HCT116 (cell line): Measurements from ENCODE around the gene TEK. TPM values are rescaled to one million over a fixed set of nuclear protein-coding genes. Genes with fewer than 3 reads are reported as not detected.

Experiments used
- ATAC-seq: fragments of 200-7000 bp; cut with Tn5 transposase; 2 replicates; pipeline ENCODE4 v1.9.1; 2020; ENCODE audit warnings: mild to moderate bottlenecking, moderate library complexity
- BruUV-seq: library from RNA; stranded (reverse); fragments of 400-500 nt; replicated peaks from 2 replicates; lab custom pipeline; 2021; lab: Mats Ljungman, UMichigan
- CTCF ChIA-PET: fragments of 300-600 bp; sonication (Branson Sonifier 250); formaldehyde crosslinking; loops from one replicate; lab custom pipeline; 2021; ENCODE audit warnings: antibody characterized with exemption; lab: Charles Lee
- POLR2A ChIA-PET: fragments of 300-600, 350-600 bp; sonication (Branson Sonifier 250); formaldehyde crosslinking; loops from one replicate; lab custom pipeline; 2021; ENCODE audit warnings: antibody characterized with exemption; lab: Charles Lee
- RAD21 ChIA-PET, 2 experiments: fragments of 300-600 bp; sonication (Branson Sonifier 250); formaldehyde crosslinking; loops; one replicate each; lab custom pipeline; 2023; ENCODE audit warnings: low total read pairs in 2 of 2; ENCODE audit not compliant: uncharacterized antibody in 2 of 2, unreplicated experiment in 2 of 2, low non-redundant PET in 1 of 2; lab: Charles Lee
- DNase-seq: peaks from one replicate; pipeline ENCODE4 v3.0.0-alpha.2; 2010; ENCODE audit warnings: low read depth, low spot score
- H2AFZ ChIP-seq: fragments of 200-600 bp; shearing (Covaris generic), sonication (generic); 2 replicates; pipeline ENCODE4 v1.6.1; 2017; ENCODE audit warnings: low read depth, mixed run types, mixed read lengths, antibody characterized with exemption, low read length; ENCODE audit not compliant: poor library complexity, severe bottlenecking
- H3K27ac ChIP-seq: 2 replicates; pipeline ENCODE4 v1.5.1; 2012; ENCODE audit warnings: low read depth, low read length
- H3K27me3 ChIP-seq: fragments of 200-600 bp; sonication (generic); 2 replicates; pipeline ENCODE4 v1.6.1; 2016; ENCODE audit warnings: mixed run types, low read length, mixed read lengths; ENCODE audit not compliant: insufficient read depth
- H3K36me3 ChIP-seq, 2 experiments: fragments of 200-500 bp in 1 of 2; fragments of 200-600 bp in 1 of 2; sonication (Bioruptor generic) in 1 of 2; sonication (generic) in 1 of 2; 2 replicates each; pipeline versions ENCODE4 v1.5.1 to v1.6.1; 2014 to 2016; ENCODE audit warnings: low read length in 2 of 2, inconsistent platforms in 1 of 2, mixed read lengths in 1 of 2, mixed run types in 1 of 2; ENCODE audit not compliant: insufficient read depth in 2 of 2, control insufficient read depth in 1 of 2
- H3K4me1 ChIP-seq, 2 experiments: fragments of 200-600 bp in 1 of 2; sonication (generic) in 1 of 2; 2 replicates each; pipeline versions ENCODE4 v1.5.1 to v1.6.1; 2012 to 2017; ENCODE audit warnings: low read length in 2 of 2, inconsistent platforms in 1 of 2, mild to moderate bottlenecking in 1 of 2, mixed read lengths in 1 of 2, mixed run types in 1 of 2, moderate library complexity in 1 of 2; ENCODE audit not compliant: insufficient read depth in 2 of 2, control insufficient read depth in 1 of 2
- H3K4me2 ChIP-seq: fragments of 200-600 bp; sonication (generic); 2 replicates; pipeline ENCODE4 v1.6.1; 2017; ENCODE audit warnings: mixed run types, low read length, mixed read lengths
- H3K4me3 ChIP-seq, 2 experiments: fragments of 200-600 bp in 1 of 2; sonication (generic) in 1 of 2; replicated peaks in 1 of 2; 2 replicates each; pipeline ENCODE4 v1.5.1; 2011 to 2016; ENCODE audit warnings: low read length in 2 of 2, control low read depth in 1 of 2, low read depth in 1 of 2, mild to moderate bottlenecking in 1 of 2, mixed read lengths in 1 of 2, mixed run types in 1 of 2
- H3K79me2 ChIP-seq: fragments of 200-600 bp; sonication (generic); 2 replicates; pipeline ENCODE4 v1.6.1; 2017; ENCODE audit warnings: mild to moderate bottlenecking, mixed run types, low read length, moderate library complexity, mixed read lengths; ENCODE audit not compliant: insufficient read depth
- H3K9ac ChIP-seq: fragments of 200-600 bp; sonication (generic); 2 replicates; pipeline ENCODE4 v1.6.1; 2016; ENCODE audit warnings: low read length, mixed read lengths
- H3K9me2 ChIP-seq: fragments of 200-600 bp; sonication (generic), shearing (Covaris generic); 2 replicates; pipeline ENCODE4 v1.6.1; 2017; ENCODE audit warnings: mixed run types, mild to moderate bottlenecking, moderate library complexity; ENCODE audit not compliant: insufficient read depth
- H3K9me3 ChIP-seq, 2 experiments: fragments of 200-500 bp in 1 of 2; fragments of 200-600 bp in 1 of 2; sonication (Bioruptor generic) in 1 of 2; sonication (generic) in 1 of 2; 2 replicates each; pipeline ENCODE4 v1.6.1; 2014 to 2017; ENCODE audit warnings: low read length in 2 of 2, mixed read lengths in 2 of 2, inconsistent platforms in 1 of 2, low read depth in 1 of 2, mild to moderate bottlenecking in 1 of 2, mixed run types in 1 of 2, moderate library complexity in 1 of 2; ENCODE audit not compliant: control insufficient read depth in 1 of 2, insufficient read depth in 1 of 2
- H4K20me1 ChIP-seq: fragments of 200-600 bp; sonication (generic), shearing (Covaris generic); 2 replicates; pipeline ENCODE4 v1.6.1; 2017; ENCODE audit warnings: mixed run types, mild to moderate bottlenecking, moderate library complexity; ENCODE audit not compliant: insufficient read depth
- ATF3 ChIP-seq: IDR thresholded peaks from 2 replicates; pipeline ENCODE4 v1.6.1; 2012
- CBX3 ChIP-seq: IDR thresholded peaks from 2 replicates; pipeline ENCODE4 v1.6.1; 2012; ENCODE audit warnings: low read depth
- CEBPB ChIP-seq: IDR thresholded peaks from 2 replicates; pipeline ENCODE4 v1.6.1; 2012; ENCODE audit warnings: low read depth
- EGR1 ChIP-seq: IDR thresholded peaks from 2 replicates; pipeline ENCODE4 v1.6.1; 2012; ENCODE audit warnings: low read depth
- ELF1 ChIP-seq: IDR thresholded peaks from 2 replicates; pipeline ENCODE4 v1.6.1; 2012; ENCODE audit warnings: low read depth, borderline replicate concordance
- EZH2 ChIP-seq: fragments of 200-600 bp; sonication (generic); IDR thresholded peaks from 2 replicates; pipeline ENCODE4 v1.6.1; 2017; ENCODE audit warnings: antibody characterized with exemption, mixed run types
- FOSL1 ChIP-seq: IDR thresholded peaks from 2 replicates; pipeline ENCODE4 v1.6.1; 2012; ENCODE audit warnings: low read depth
- JUND ChIP-seq: IDR thresholded peaks from 2 replicates; pipeline ENCODE4 v1.6.1; 2012
- MAX ChIP-seq: IDR thresholded peaks from 2 replicates; pipeline ENCODE4 v1.6.1; 2012
- POLR2A ChIP-seq: IDR thresholded peaks from 2 replicates; pipeline ENCODE4 v1.7.0; 2011; ENCODE audit warnings: borderline replicate concordance; ENCODE audit not compliant: insufficient read depth, insufficient read length; ENCODE audit errors: extremely low read depth
- POLR2AphosphoS5 ChIP-seq: IDR thresholded peaks from 2 replicates; pipeline ENCODE4 v1.6.1; 2011; ENCODE audit warnings: mild to moderate bottlenecking, low read depth, low read length, moderate library complexity
- RAD21 ChIP-seq: IDR thresholded peaks from 2 replicates; pipeline ENCODE4 v1.6.1; 2012; ENCODE audit warnings: low read depth, mild to moderate bottlenecking
- SP1 ChIP-seq: IDR thresholded peaks from 2 replicates; pipeline ENCODE4 v1.6.1; 2012; ENCODE audit warnings: low read depth
- SRF ChIP-seq: IDR thresholded peaks from 2 replicates; pipeline ENCODE4 v1.6.1; 2012; ENCODE audit warnings: low read depth
- TCF7L2 ChIP-seq: IDR thresholded peaks from 2 replicates; pipeline ENCODE4 v1.7.0; 2011; ENCODE audit warnings: borderline replicate concordance, inconsistent platforms; ENCODE audit not compliant: insufficient read depth, insufficient read length; ENCODE audit errors: extremely low read depth
- ZFX ChIP-seq: fragments of 450-650 bp; IDR thresholded peaks from 2 replicates; pipeline ENCODE4 v1.6.1; 2017
- intact Hi-C: fragments of 100-400 bp; cut with micrococcal nuclease; formaldehyde crosslinking; loops from 2 replicates; pipeline ENCODE4 v1.10.0; 2022
- total RNA-seq: library from RNA; stranded (reverse); gene quantifications from one replicate; pipeline ENCODE4 v1.2.1, GENCODE V29; 2021; ENCODE audit not compliant: unreplicated experiment

TEK gene
- total RNA-seq, 1 experiment from 2014 or later = 0.15 TPM

GRCh38 chr9:27194401-27195091 is 85.5 kb downstream of the TEK start:
- Histone ChIP-seq H3K9me2 (no peaks in the 10 kb centered on the region), H3K4me1 (peaks cover 14 to 16% of the 10 kb centered on the region in 2 experiments), H3K79me2 (no peaks in the 10 kb centered on the region), H3K27me3 (no peaks in the 10 kb centered on the region), H3K9ac (no peak overlapping the region), H3K27ac (peak overlapping the region; percentile 52; the same call in 1 of the 2 replicates), H3K9me3 (no peaks in the 10 kb centered on the region), H3K4me2 (peak overlapping the region; percentile 52), H4K20me1 (no peaks in the 10 kb centered on the region), H3K4me3 (no peak overlapping the region)
- ChIA-PET CTCF (no interaction called here), RAD21 (no interaction called here), POLR2A (no interaction called here)
- ATAC-seq (peak; percentile 82), DNase-seq (peak; percentile 72)
- intact Hi-C loops = no loop called here
- BruUV-seq = no TSS peak
- peak; percentile 92 for TF ChIP-seq JUND
- TF ChIP-seq POLR2A = no peak
- peak; percentile 59 for TF ChIP-seq ATF3
- TF ChIP-seq ZFX = no peak
- peak; percentile 76 for TF ChIP-seq CBX3
- peak; percentile 48; the same call in 1 of the 2 replicates for TF ChIP-seq SRF
- peak; percentile 17; the same call in 1 of the 2 replicates for TF ChIP-seq RAD21
- TF ChIP-seq ELF1 = no peak
- peak; percentile 35; the same call in 1 of the 2 replicates for TF ChIP-seq EGR1
- peak; percentile 77 for TF ChIP-seq CEBPB
- peak; percentile 92 for TF ChIP-seq FOSL1
- TF ChIP-seq MAX = peak; percentile 60
- peak; percentile 30; the same call in 1 of the 2 replicates for TF ChIP-seq POLR2AphosphoS5
- no peak for TF ChIP-seq EZH2
- TF ChIP-seq TCF7L2 = peak; percentile 57
- peak; percentile 84 for TF ChIP-seq SP1
- TF ChIP-seq, all 23 proteins: peak for 12
- H3K36me3 ChIP-seq = no peaks in the 10 kb centered on the region
- H2AFZ ChIP-seq = peak overlapping the region; percentile 29
